Prostate gland (tissue), 1 donor: ENCODE measurements around the gene SORBS2.

Experiments
- POLR2A ChIP-seq: fragments of 450-650 bp; IDR thresholded peaks from one replicate; pipeline ENCODE4 v1.6.1; 2016; ENCODE audit warnings: antibody characterized with exemption, mild to moderate bottlenecking
- POLR2AphosphoS5 ChIP-seq: sonication (generic); formaldehyde crosslinking; IDR thresholded peaks from one replicate; pipeline ENCODE4 v1.6.1; 2017; ENCODE audit warnings: antibody characterized with exemption

DNA sequence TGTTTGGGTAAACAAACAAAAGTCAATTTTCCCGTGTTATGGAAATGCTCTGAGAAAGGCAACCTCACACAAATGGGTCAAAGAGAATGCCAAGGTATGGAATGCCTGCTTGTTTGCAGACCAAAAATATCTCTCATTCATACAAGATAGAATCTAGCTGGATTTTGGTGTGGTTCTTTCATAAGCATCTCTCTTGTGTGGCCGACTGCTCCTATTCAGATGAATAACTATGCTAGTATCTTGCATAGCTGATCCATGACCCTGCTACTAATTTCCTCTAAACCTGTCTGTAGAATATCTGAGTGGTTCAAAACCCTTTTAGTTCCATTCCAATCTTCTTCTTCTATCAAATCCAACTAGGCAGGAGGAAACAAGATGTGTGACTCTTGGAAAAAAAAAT is 28.2 kb upstream of the SORBS2 start:
- TF ChIP-seq POLR2A (no peak), POLR2AphosphoS5 (no peak)
